SKM-1 treated with dmso at 0.1 percent for 144 hours (cell line): ENCODE measurements around the gene WDFY2.
"Not testable (repeated sequence)": the region's sequence is repeated elsewhere in the genome, so short reads cannot be mapped to it uniquely, and the experiment has no call there.

Experiments
- DNase-seq: peaks from one replicate; lab custom pipeline; 2025; ENCODE audit not compliant: unreplicated experiment; lab: John Stamatoyannopoulos, UW

Gene WDFY2

GRCh38 chr13:51583875-51584730, at the start of gene WDFY2:
TSS of gene WDFY2 (plus strand) at chr13:51584462. CDS start at chr13:51584688, 226 bp downstream.
- DNase-seq, result peak; percentile 100

- DNase-seq, result no peak
Observed at GRCh38 chr13:51538591-51539179, 45.6 kb upstream of the WDFY2 start.

GRCh38 chr13:51539887-51540286, 44.4 kb upstream of the WDFY2 start:
- DNase-seq, result no peak

GRCh38 chr13:51541037-51541436, 43.2 kb upstream of the WDFY2 start:
- DNase-seq, result no peak

- no peak for DNase-seq
Observed at GRCh38 chr13:51541809-51542258, 42.4 kb upstream of the WDFY2 start.

- DNase-seq, result no peak
Observed at GRCh38 chr13:51542346-51543242, 41.7 kb upstream of the WDFY2 start.

- DNase-seq, result not testable (repeated sequence)
Observed at GRCh38 chr13:51545446-51545845, 38.8 kb upstream of the WDFY2 start.

GRCh38 chr13:51547425-51548176, 36.7 kb upstream of the WDFY2 start:
- DNase-seq, result no peak

GRCh38 chr13:51549050-51549449, 35.2 kb upstream of the WDFY2 start:
- DNase-seq, result peak; percentile 91

- no peak for DNase-seq
Observed at GRCh38 chr13:51549593-51549992, 34.7 kb upstream of the WDFY2 start.

GRCh38 chr13:51550151-51550550, 34.1 kb upstream of the WDFY2 start:
- DNase-seq, result peak; percentile 58

GRCh38 chr13:51551416-51551815, 32.8 kb upstream of the WDFY2 start:
- no peak for DNase-seq

- DNase-seq, result peak; percentile 37
Observed at GRCh38 chr13:51552027-51552426, 32.2 kb upstream of the WDFY2 start.

GRCh38 chr13:51553531-51553930, 30.7 kb upstream of the WDFY2 start:
- peak; percentile 50 for DNase-seq

- DNase-seq, result no peak
Observed at GRCh38 chr13:51556740-51557139, 27.5 kb upstream of the WDFY2 start.

GRCh38 chr13:51557438-51557837, 26.8 kb upstream of the WDFY2 start:
- DNase-seq, result peak; percentile 59

- peak; percentile 59 for DNase-seq
Observed at GRCh38 chr13:51557875-51558612, 26.2 kb upstream of the WDFY2 start.

- DNase-seq, result peak; percentile 89
Observed at GRCh38 chr13:51559946-51560735, 24.1 kb upstream of the WDFY2 start.

- peak; percentile 58 for DNase-seq
Observed at GRCh38 chr13:51562011-51562671, 22.1 kb upstream of the WDFY2 start.
